ENCODE results near the gene TRIM47. TPM values are rescaled to one million over a fixed set of nuclear protein-coding genes. Genes with fewer than 3 reads are reported as not detected.

TRIM47 gene
- total and polyA plus RNA-seq, 2 experiments from 2014 or later = 2.9 to 4.6 TPM

DNA sequence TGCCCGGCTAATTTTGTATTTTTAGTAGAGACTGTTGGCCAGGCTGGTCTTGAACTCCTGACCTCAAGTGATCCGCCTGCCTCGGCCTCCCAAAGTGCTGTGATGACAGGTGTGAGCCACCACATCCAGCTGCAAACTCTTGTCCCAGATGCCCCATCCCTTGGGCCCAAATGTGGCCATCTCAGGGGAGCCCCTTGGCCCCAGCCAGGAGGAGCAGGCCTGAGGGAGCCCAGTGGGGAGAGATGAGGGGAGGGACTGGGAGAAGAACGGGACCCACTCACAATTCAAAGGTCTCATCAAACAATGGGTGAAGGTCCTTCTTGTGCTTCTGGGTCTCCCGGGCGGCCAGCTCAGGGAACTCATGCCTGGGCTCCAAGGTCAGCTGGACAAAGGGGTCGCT, 48.6 kb downstream of the TRIM47 start:
- H3K4me1 ChIP-seq (ENCODE audit: low read depth) = peaks cover 25% of the 10 kb centered on the region
- H3K4me3 ChIP-seq = no peak overlapping the region
- no peaks in the 10 kb centered on the region for H3K9me3 ChIP-seq (ENCODE audit: low read depth)
- TF ChIP-seq, protein P1, sequence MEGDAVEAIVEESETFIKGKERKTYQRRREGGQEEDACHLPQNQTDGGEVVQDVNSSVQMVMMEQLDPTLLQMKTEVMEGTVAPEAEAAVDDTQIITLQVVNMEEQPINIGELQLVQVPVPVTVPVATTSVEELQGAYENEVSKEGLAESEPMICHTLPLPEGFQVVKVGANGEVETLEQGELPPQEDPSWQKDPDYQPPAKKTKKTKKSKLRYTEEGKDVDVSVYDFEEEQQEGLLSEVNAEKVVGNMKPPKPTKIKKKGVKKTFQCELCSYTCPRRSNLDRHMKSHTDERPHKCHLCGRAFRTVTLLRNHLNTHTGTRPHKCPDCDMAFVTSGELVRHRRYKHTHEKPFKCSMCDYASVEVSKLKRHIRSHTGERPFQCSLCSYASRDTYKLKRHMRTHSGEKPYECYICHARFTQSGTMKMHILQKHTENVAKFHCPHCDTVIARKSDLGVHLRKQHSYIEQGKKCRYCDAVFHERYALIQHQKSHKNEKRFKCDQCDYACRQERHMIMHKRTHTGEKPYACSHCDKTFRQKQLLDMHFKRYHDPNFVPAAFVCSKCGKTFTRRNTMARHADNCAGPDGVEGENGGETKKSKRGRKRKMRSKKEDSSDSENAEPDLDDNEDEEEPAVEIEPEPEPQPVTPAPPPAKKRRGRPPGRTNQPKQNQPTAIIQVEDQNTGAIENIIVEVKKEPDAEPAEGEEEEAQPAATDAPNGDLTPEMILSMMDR (IDR thresholded peaks at IDR 0.05; ENCODE audit: low read depth, low read length) = no peak
- H3K36me3 ChIP-seq = no peaks in the 10 kb centered on the region
- no peak for DNase-seq (ENCODE audit: low read depth in 1 of 2, low spot score in 1 of 2)
- no peaks in the 10 kb centered on the region for H3K27me3 ChIP-seq
- no peak overlapping the region for H3K27ac ChIP-seq

DNA sequence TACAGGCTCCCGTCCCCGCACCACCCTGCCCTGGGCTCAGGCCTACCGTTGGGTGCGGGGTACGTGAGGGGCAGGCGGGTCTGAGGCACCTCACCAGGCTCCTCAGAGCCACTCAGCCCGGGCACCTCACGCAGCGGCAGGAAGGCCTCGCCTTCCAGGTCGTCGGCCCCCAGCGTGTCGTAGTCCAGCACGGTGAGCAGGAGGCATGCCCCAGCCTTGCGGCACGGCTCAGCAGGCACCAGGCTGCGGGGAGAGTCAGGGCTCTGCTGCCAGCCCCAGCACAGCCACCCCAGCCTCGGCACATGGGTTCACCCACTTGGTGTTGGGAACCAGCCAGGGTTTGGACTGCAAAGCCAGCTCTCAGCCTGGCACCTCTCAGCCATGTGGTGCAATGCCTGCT, 49.6 kb downstream of the TRIM47 start:
- Histone ChIP-seq H3K36me3 (no peaks in the 10 kb centered on the region), H3K9me3 (ENCODE audit: low read depth) (no peaks in the 10 kb centered on the region), H3K27ac (no peak overlapping the region), H3K4me1 (ENCODE audit: low read depth) (peaks cover 25% of the 10 kb centered on the region), H3K4me3 (no peak overlapping the region), H3K27me3 (no peaks in the 10 kb centered on the region)
- TF ChIP-seq, protein P1 (IDR thresholded peaks at IDR 0.05; ENCODE audit: low read depth, low read length) = no peak
- DNase-seq (ENCODE audit: low read depth in 1 of 2, low spot score in 1 of 2) = no peak

DNA sequence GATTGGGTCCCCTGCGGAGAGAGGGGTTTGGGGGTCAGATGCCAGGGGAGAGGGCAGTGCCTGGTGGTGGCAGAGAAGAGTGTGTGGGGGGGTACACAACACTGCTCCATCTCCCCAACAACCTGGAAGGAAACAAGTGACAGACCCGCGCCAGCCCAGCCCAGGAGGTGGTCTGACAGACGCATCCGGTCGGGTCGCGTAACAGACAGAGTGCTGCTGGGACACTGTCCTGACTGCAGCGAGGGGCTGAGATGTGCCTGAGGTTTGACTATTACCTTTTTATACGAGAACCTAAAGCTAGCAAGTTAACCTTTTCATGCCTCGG, 50.3 kb downstream of the TRIM47 start:
- Histone ChIP-seq H3K27me3 (no peaks in the 10 kb centered on the region), H3K27ac (no peak overlapping the region), H3K9me3 (ENCODE audit: low read depth) (no peaks in the 10 kb centered on the region), H3K4me3 (no peak overlapping the region), H3K36me3 (peaks cover 3% of the 10 kb centered on the region), H3K4me1 (ENCODE audit: low read depth) (peaks cover 18% of the 10 kb centered on the region)
- no peak for DNase-seq (ENCODE audit: low read depth in 1 of 2, low spot score in 1 of 2)
- TF ChIP-seq, protein P1 (IDR thresholded peaks at IDR 0.05; ENCODE audit: low read depth, low read length) = no peak

DNA sequence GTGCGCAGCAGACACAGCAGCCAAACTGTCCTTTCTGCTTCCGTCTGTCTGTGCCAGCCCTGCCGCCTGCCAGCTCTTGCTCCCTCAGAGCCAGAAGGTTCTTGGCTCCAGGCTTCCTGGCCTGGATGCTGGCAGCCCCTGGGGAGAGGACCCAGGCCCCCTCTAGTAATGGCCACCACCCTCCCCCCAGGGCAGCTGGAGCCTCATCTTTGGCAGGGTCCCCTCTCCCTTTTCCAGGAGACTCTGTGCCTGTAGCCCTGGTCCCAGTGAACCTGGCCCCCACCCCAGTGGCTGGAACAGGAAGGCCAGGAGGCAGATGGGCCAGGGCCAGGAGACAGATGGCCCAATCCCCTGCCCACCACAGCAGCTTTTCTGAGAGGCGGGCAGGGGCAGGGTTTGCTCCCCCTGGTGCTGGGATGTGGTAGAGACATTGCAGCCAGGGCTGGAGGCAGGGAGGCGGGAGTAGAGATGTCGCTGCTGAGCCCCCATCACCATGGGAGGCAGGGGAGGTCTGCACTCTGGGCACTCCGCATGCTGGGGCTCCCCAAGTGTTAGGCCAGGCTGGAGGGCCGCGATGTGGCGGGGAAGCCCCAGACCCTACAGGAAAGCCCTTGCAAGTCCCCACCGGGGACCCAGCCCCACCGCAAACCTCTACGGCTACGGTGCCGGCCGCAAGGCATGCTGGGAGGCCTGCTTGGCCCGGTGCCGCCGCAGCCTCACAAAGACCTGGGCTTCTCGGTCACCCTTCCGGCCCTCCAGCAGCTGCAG, 50.9 kb downstream of the TRIM47 start:
- H3K36me3 ChIP-seq = peaks cover 6% of the 10 kb centered on the region
- H3K4me3 ChIP-seq = no peak overlapping the region
- peak overlapping the region; percentile 78 for H3K27ac ChIP-seq
- no peaks in the 10 kb centered on the region for H3K9me3 ChIP-seq (ENCODE audit: low read depth)
- peaks cover 13% of the 10 kb centered on the region for H3K4me1 ChIP-seq (ENCODE audit: low read depth)
- no peaks in the 10 kb centered on the region for H3K27me3 ChIP-seq
- peak; percentile 69 to 81 for DNase-seq (ENCODE audit: low read depth in 1 of 2, low spot score in 1 of 2)
- TF ChIP-seq, protein P1 (IDR thresholded peaks at IDR 0.05; ENCODE audit: low read depth, low read length) = peak; percentile 82

DNA sequence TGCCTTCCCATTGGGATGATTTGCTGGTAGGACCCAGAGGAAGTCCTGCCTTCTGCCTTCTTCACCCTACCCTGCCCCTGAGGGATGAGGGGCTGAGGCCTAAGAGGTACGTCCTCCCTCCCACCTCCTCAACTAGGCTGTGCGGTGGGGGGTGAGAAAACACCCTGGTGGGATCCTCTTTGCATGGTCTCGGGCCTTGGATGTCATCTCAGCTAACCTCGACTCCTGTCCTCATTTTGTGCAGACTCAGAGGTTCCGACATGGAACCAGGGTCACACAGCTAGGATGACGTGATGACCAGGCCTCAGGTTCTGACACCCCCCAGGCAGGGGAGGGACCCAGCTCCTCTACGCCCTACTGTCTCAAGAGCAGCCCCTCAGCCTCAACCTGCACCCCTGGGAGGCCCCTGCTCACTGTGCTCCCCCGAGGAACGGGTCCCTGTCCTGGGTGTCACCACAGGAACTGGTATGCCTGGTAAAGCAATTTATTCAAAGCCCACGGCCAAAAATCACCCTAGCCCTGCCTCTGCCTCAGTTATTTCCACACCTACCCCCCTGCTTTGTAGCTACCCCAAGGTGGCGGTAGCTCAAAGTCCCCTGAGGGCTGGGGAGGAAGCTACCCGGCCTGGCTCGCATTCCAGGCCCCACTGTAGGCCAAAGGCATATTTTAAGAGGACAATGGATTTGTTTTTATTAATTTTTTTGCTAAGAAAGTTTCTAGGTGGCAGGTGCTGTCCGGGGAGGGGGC, 51.6 kb downstream of the TRIM47 start:
- TF ChIP-seq, protein P1 (IDR thresholded peaks at IDR 0.05; ENCODE audit: low read depth, low read length) = no peak
- H3K36me3 ChIP-seq = peaks cover 6% of the 10 kb centered on the region
- no peak overlapping the region for H3K4me3 ChIP-seq
- peak overlapping the region; percentile 78 for H3K27ac ChIP-seq
- no peak for DNase-seq (ENCODE audit: low read depth in 1 of 2, low spot score in 1 of 2)
- H3K27me3 ChIP-seq = no peaks in the 10 kb centered on the region
- no peaks in the 10 kb centered on the region for H3K9me3 ChIP-seq (ENCODE audit: low read depth)
- H3K4me1 ChIP-seq (ENCODE audit: low read depth) = peaks cover 6% of the 10 kb centered on the region
